NCI-H2107 treated with DMSO at 0.1 percent for 48 hours (cell line): ENCODE results near the gene FITM1.

Source experiments
- DNase-seq: peaks from one replicate; lab custom pipeline; 2025; ENCODE audit not compliant: unreplicated experiment; lab: John Stamatoyannopoulos, UW

FITM1 gene

GRCh38 chr14:24138396-24139271 lies 8.2 kb downstream of the FITM1 start:
- no peak for DNase-seq

GRCh38 chr14:24139272-24139934 lies 8.9 kb downstream of the FITM1 start:
- DNase-seq: no peak

- peak; percentile 100 for DNase-seq
These were observed 10.8 kb downstream of the FITM1 start, which contains the start of gene EMC9 for GRCh38 chr14:24141097-24141880. EMC9 (minus strand) TSS chr14:24141591; CDS start chr14:24141304, 287 bp downstream.

- no peak for DNase-seq
These were observed 13.1 kb downstream of the FITM1 start for GRCh38 chr14:24143511-24143910.

- DNase-seq: no peak
These were observed 14.0 kb downstream of the FITM1 start for GRCh38 chr14:24144451-24144850.

- DNase-seq: no peak
These were observed 14.8 kb downstream of the FITM1 start for GRCh38 chr14:24145219-24145618.

GRCh38 chr14:24145690-24146452 lies 15.4 kb downstream of the FITM1 start:
- DNase-seq: no peak

- DNase-seq: peak; percentile 97
These were observed 16.1 kb downstream of the FITM1 start, which contains the start of gene PSME2 for GRCh38 chr14:24146453-24146977. PSME2 (minus strand) TSS chr14:24146610; CDS start chr14:24146581, 29 bp downstream.

GRCh38 chr14:24146978-24147760 lies 16.7 kb downstream of the FITM1 start, which contains the start of gene RNF31:
RNF31 (plus strand) TSS chr14:24147498; CDS start chr14:24147699, 201 bp downstream.
- DNase-seq: peak; percentile 99

GRCh38 chr14:24147761-24148428 lies 17.4 kb downstream of the FITM1 start:
- no peak for DNase-seq

- no peak for DNase-seq
These were observed 19.0 kb downstream of the FITM1 start for GRCh38 chr14:24149302-24149969.

GRCh38 chr14:24150061-24150460 lies 19.6 kb downstream of the FITM1 start:
- DNase-seq: no peak

- DNase-seq: no peak
These were observed 20.1 kb downstream of the FITM1 start for GRCh38 chr14:24150567-24150966.

- no peak for DNase-seq
These were observed 20.5 kb downstream of the FITM1 start for GRCh38 chr14:24150993-24151392.

- DNase-seq: no peak
These were observed 21.1 kb downstream of the FITM1 start for GRCh38 chr14:24151404-24152080.

- no peak for DNase-seq
These were observed 24.6 kb downstream of the FITM1 start for GRCh38 chr14:24155100-24155499.

GRCh38 chr14:24156840-24157239 lies 26.4 kb downstream of the FITM1 start:
- DNase-seq: no peak

- DNase-seq: no peak
These were observed 26.9 kb downstream of the FITM1 start for GRCh38 chr14:24157331-24157730.
